ENCODE data around the gene NKIRAS1.

DNA sequence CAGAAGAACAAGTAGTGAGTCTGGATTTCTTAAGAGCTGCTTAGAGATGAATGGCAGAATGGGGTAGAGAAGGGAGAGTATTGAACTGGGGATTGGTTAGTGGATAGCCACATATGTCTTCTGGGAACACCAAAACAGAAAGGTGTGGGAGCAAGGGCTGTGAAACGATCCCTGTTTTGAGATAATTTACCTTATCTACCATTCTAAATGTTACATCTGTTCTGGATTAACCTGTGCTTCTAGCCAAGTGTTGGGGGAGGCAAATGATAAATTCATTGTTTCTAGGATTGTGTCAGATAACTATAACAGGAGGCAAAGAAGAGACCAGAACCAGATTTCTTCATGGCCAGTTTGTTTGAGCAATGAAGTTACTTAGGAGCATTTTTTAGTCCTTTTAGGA, 36.7 kb upstream of the NKIRAS1 start:
- TF ChIP-seq, protein P1, sequence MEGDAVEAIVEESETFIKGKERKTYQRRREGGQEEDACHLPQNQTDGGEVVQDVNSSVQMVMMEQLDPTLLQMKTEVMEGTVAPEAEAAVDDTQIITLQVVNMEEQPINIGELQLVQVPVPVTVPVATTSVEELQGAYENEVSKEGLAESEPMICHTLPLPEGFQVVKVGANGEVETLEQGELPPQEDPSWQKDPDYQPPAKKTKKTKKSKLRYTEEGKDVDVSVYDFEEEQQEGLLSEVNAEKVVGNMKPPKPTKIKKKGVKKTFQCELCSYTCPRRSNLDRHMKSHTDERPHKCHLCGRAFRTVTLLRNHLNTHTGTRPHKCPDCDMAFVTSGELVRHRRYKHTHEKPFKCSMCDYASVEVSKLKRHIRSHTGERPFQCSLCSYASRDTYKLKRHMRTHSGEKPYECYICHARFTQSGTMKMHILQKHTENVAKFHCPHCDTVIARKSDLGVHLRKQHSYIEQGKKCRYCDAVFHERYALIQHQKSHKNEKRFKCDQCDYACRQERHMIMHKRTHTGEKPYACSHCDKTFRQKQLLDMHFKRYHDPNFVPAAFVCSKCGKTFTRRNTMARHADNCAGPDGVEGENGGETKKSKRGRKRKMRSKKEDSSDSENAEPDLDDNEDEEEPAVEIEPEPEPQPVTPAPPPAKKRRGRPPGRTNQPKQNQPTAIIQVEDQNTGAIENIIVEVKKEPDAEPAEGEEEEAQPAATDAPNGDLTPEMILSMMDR (IDR thresholded peaks at IDR 0.05): no peak
- TF ChIP-seq EZH2 (IDR thresholded peaks at IDR 0.05; ENCODE audit: borderline replicate concordance, insufficient read depth, low read depth, low read length, poor library complexity, severe bottlenecking): no peak

Measured in B cell (primary cell).